NCI-H748 treated with DMSO at 0.1 percent for 48 hours (cell line): Measurements from ENCODE around the gene LOXL1.

Experiments used
- DNase-seq: peaks from one replicate; lab custom pipeline; 2025; lab: John Stamatoyannopoulos, UW

Gene LOXL1

GRCh38 chr15:73899197-73900094 lies 26.8 kb upstream of the LOXL1 start:
- no peak for DNase-seq

DNA sequence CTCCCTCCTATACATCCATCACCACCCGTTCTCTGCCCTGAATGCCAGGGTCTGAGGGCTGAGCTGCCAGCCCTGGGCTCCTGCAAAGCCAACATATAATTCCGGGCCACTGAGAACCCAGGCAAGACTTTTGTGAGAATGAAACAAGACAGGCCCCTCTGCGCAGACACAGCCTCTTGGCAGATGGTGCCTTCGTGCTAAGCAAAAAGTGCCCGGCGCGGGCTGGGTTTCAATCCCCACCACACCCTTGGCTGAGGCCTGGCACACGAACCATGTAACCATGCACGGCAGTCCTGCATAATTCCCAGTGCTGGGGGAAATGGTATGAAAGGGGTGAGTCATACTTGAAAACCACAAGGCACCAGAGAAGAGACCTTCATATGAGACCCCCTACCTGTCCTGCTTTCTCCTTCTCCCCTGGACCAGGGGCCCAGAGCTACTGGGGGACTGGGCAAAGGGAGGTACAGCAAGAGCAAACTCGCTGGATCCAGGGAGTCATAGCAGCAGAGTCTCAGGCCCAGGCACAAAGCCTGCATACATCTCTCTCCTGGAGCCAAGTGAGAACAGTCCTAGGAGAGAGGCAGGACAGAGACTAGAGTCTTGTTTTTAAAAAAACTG lies 26.1 kb upstream of the LOXL1 start:
- DNase-seq: no peak

DNA sequence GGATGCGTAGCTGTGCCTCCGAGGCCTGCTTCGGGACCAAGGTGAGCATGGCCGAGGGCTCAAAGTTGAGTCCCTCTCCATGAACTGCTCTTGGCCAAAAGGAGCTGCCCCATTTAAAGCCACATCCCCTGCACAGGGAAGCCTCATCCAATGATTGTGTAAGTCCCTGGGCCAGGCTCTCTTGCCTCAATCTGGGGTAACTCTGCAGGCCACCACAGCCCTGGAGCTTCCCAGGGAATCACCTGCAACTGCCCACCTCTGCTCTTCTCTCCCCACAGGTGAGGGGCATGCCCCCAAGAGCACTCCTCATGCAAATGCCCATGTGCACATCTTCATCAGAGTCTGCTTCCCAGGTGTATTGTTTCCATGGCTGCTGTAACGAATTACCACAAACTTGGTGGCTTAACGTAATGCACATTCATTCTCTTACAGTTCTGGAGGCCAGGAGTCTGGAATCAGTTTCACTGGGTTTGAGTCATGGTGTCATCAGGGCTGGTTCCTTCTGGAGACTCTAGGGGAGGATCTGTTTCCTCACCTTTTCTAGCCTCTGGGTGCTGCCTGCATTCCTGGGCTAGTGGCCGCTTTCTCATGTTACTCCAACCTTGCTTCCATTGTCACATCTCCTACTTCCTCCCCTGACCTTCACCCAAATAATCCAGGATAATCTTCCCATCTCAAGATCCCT lies 25.0 kb upstream of the LOXL1 start:
- DNase-seq: no peak

DNA sequence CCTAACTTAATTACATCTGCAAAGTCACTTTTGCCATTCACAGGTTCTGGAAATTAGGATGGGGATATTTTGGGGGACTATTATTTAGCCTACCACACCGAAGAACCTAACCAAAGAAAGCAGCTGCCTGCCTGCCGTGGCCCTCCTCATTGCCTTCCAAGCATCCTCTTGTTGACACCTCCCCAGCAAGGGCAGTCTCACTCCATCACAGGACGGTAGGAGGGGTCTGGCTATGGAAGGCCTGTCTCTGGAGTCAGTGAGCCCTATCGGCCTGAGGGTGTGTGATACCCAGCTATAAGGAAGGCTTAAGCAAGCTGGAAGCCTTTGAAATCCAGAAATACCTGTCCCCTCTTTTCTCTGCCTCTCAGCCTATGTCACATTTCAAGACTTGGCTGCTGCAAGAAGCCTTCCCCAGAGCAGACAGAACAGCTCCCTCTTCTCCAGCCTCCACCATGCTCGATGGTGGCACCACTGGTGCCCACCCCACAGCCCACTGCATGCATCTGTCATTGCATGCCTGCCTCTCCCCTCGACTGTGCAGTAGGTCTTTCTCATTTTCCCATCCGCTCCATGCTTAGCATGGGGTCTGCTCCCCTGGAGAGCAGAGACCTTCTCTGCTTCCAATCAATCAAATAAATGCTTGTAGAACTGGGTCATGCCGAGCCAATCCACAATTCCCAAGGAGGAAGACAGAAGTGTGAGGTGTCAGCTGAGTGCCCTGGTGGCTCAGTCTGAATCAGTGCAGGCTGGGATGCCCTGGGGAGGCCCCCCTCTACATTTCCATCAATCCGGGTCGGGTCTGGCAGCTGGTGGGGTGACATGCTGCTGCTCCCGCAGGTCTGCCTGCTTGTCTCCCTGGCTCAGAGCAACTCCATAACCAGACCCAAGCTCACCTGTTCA lies 23.9 kb upstream of the LOXL1 start:
- no peak for DNase-seq

DNA sequence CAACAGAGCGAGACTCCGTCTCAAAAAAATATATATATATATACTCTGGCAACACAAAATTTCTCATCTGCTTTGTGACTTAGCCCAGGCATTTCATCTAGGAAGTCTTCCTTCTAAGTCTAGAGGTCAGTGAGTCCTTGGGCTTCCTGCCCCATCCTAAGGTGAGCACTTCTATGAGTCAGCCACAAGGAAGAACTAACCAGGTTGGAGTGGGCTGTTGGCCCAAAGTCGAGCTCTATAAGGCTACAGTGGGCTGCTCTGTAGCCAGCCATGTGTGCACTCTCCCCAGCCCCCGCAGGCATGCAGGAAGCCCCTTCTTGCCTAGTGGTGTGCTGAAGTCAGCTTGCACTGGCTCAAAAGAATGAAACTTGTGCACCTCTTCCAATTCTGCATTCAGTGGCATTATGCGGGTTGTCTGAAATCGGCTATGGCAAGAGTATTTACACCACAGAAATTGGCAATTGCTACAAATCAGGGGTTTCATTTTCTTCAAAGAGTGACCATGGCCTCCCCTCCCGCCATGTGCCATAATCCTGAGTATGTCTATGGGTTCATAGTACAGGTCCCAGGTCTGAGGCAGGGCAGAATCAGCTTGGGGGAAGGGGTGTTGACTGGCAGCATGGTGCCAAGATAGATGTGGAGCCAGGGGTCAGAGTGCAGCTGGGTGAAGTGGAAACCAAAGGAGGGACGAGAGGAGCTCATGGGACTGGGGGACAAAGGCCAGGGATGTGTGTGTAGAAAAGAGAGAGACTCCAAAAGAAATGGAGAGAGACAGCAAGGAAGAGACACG lies 22.0 kb upstream of the LOXL1 start:
- no peak for DNase-seq

DNA sequence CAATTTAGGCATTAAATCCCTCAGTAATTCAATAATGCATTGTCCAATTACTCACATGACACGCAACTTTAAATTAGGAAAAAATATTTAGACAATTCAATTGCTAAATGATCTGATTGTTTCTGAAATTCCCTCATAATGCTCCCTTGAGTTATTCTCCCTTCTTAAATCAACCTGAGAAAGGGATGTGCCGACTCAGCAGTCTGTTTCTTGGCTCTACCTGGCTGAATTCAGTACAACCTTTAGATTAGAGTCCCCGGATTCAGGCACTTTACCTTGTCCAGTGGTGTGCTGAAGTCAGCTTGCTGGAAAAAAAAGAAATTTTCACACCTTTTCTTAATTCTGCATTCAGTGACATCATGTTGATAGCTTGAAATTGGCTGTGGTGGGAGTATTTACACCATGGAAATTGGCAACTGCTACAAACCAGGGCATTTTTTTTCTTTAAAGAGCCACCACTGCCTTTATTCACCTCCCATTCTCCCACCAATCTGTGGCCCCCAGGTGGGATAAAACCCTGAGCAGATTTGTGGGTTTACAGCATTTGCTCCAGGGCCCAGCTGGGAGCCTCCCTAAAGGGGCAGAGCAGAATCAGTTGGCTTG lies 20.9 kb upstream of the LOXL1 start:
- DNase-seq: no peak

GRCh38 chr15:73906346-73907034 lies 19.8 kb upstream of the LOXL1 start:
- DNase-seq: no peak

- DNase-seq: no peak
Measured at GRCh38 chr15:73907035-73907408, 19.2 kb upstream of the LOXL1 start.

DNA sequence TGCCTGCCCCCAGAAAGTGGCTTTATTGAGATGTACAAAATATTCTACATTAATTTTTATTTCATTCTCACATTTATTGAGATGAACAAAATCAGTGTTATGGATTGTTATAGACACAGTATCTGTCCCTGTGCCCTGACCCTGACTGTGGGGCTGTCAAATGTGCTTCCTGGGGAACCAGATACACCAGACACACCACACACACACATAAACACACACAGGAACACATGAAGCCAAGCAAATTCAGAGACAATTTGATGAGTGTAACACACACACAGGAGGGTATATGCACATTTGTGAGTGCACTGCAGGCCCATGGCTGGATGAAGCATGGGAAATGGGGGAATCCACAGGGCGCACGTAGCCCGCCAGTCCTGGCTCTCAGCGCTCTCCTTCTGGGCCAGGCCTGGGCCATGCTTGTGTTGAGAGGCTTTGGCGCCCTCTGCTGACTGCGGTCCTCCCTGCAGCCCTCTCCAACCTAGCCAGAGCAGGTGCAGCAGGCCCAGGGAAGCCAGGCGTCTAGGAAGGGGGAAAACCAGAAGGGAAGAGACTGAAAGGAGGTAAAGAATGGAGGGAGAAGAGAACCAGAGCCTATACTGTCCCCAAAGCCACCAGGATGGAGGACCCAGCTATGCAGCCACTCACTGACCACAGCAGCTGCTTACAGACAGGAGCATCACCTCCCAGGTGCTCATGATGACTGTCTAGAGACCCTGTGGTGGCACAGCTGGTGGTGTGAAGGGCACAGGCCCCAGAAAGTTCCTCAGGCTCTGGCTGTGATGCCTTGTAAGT lies 18.0 kb upstream of the LOXL1 start:
- DNase-seq: no peak

DNA sequence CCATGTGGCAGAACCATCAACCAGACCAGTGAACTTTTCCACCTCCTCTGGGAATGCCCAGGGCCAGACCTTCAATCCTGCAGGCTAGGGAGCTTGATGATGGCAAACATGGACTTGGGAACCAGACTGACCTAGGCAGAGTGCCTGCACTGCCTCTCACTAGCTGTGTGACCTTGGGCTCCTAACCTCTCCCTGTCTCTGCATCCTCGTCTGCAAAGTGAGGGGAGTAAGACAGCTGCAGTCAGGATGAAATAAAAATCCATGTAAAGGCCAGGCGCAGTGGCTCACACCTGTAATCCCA lies 17.5 kb upstream of the LOXL1 start:
- DNase-seq: no peak

DNA sequence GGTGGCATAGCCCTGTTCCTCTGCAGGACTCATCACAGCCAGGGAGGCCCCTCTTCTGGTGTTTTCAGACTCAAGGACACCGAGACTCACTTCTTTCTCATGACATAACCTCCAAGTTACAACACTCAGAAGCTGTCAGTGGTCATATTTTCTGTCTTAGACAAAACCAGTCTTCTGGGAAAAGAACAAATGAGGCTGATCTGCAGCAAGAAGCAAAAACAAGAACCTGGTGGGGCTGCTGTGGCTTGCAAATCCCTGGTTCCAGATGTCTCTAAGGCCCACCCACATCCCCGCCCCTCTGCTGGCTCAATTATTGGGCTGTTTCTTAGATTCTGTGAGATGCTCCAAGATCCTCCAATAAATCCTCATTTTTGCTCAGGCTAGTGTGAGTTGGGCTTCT lies 16.6 kb upstream of the LOXL1 start:
- DNase-seq: no peak

GRCh38 chr15:73910522-73911303 lies 15.5 kb upstream of the LOXL1 start:
- DNase-seq: no peak

DNA sequence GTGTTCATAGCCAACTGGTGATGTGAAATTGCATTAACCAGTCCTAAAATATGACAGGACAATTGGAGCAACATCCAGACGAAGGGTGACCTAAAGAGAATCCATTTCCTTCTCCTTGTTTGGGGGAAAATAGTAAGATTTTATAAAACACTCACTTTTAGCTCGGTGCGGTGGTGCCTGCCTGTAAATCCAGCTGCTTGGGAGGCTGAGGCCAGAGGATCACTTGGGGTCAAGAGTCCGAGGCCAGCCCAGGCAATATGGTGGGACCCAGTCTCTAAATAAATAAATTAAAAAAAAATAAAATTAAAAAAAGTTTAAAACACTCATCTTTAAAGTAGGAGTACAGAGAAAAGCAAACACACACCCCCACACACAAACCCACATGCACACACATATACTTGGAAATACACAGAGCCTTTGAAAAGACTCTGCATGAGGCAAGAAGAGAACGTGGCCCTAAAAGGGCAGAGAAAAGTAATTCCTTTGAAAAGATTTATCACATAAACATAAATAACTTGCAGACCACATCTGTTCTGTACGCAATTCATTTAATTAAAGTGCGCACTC lies 14.1 kb upstream of the LOXL1 start:
- no peak for DNase-seq

DNA sequence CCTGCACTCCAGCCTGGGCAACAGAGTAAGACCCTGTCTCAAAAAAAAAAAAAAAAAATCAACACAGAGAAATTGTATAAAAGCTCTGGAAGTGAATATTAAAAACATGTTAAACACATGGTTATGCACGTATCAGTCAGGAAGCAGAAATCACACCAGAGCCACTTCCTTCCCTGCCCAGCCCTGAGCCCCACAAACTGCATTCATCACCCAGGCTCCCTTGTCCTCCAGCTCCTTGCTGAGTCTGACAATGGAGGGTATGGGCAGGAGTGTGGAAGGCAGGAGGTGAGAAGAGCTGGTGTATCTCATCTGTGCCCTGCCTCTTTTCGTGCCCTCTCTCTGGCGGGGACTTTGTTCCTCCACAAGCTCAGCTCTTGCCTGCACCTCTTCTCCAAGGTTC lies 12.1 kb upstream of the LOXL1 start:
- no peak for DNase-seq

- DNase-seq: no peak
Measured at GRCh38 chr15:73915082-73915481, 11.2 kb upstream of the LOXL1 start.

DNA sequence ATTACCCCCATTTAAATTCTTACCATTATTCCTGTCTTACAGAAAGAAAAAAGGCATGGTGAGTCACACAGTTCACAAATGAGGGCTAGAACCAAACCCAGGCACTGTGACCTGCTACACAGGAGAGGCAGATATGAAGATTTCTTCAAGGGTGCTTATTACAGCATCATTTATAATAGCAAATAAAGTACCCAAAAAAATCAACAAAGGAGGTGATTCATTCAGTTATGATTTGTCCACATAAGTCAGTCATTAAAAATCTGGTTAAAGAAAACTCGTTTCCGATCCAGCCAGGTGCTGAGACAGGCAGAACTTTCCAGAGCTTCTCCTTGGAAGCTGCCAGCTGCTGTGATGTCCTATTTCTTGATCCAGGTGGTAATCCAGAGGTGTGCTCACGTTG lies 7.5 kb upstream of the LOXL1 start:
- no peak for DNase-seq

GRCh38 chr15:73919706-73920105 lies 6.6 kb upstream of the LOXL1 start:
- no peak for DNase-seq

DNA sequence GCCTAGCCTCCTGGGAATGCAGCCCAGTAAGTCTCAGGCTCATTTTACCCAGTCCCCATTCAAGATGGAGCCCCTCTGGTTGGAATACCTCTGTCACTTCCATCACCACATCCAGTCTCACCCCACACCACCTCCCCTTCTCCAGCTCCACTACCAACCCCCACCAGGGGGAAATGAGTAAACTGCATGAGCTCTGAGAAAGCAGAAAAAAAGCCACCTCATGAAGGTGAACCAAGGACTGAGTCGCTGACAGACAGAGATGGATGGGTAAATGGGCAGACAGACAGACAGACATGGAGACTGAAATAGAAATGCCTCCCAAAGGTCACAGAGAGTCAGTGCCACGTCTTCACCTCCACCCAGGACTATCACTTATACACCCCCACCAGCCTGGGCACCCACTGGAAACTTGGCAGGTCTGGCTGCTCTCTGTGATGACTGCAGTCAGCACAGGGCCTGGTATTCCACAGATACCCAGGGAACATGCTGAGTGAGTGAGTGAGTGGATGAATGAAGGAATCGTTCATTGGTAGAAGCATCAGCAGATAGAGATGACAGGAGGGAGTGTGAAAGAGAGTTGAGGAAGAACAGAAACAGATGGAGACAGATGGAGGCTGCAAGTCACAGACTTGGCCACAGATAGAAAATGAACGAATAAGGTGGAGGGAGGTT lies 4.9 kb upstream of the LOXL1 start:
- DNase-seq: no peak
